ENCODE results near the gene ODC1.

DNA sequence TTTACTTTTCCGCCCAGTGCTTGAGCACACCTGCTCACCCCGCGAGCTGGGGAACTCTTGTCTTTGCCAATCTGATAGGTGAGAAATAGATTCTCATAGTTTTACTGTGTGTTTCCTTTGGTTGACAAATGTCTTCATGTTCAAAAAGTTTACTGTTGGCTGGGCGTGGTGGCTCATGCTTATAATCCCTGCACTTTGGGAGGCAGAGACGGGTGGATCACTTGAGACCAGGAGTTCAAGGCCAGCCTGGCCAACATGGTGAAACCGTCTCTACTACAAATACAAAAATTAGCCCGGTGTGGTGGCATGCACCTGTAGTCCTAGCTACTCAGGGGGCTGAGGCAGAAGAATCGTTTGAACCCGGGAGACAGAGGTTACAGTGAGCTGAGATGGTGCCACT lies 10.3 kb downstream of the ODC1 start:
- no peak for TF ChIP-seq POLR2A (IDR thresholded peaks at IDR 0.05; ENCODE audit: low read depth)
- TF ChIP-seq, protein P1, sequence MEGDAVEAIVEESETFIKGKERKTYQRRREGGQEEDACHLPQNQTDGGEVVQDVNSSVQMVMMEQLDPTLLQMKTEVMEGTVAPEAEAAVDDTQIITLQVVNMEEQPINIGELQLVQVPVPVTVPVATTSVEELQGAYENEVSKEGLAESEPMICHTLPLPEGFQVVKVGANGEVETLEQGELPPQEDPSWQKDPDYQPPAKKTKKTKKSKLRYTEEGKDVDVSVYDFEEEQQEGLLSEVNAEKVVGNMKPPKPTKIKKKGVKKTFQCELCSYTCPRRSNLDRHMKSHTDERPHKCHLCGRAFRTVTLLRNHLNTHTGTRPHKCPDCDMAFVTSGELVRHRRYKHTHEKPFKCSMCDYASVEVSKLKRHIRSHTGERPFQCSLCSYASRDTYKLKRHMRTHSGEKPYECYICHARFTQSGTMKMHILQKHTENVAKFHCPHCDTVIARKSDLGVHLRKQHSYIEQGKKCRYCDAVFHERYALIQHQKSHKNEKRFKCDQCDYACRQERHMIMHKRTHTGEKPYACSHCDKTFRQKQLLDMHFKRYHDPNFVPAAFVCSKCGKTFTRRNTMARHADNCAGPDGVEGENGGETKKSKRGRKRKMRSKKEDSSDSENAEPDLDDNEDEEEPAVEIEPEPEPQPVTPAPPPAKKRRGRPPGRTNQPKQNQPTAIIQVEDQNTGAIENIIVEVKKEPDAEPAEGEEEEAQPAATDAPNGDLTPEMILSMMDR (IDR thresholded peaks at IDR 0.05), result no peak

Measured in esophagus muscularis mucosa (tissue), 3 donors.